ENCODE data around the gene SNX1.
"Not testable (repeated sequence)": the region's sequence is repeated elsewhere in the genome, so short reads cannot be mapped to it uniquely, and the experiment has no call there.

The SNX1 gene

GRCh38 chr15:64112904-64113303, 17.1 kb downstream of the SNX1 start:
- no peak for DNase-seq (ENCODE audit: low spot score)

GRCh38 chr15:64117759-64118487, 22.1 kb downstream of the SNX1 start:
- no peak for DNase-seq (ENCODE audit: low spot score)

DNA sequence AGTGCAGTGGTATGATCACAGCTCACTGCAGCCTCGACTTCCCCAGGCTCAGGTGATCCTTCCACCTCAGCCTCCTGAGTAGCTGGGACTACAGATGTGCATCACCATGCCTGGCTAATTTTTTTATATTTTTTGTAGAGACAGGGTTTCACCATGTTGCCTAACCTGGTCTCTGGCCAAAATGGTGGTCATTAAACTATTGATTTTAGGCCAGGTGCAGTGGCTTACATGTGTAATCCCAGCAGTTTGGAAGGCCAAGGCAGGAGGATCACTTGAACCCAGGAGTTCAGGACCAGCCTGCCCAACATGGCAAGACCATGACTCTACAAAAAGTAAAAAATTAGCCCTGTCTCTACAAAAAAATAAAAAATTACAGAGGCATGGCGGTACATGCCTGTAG, 24.5 kb downstream of the SNX1 start:
- DNase-seq (ENCODE audit: low spot score) = not testable (repeated sequence)

- no peak for DNase-seq (ENCODE audit: low spot score)
Observed at GRCh38 chr15:64121614-64122013, 25.8 kb downstream of the SNX1 start.

- DNase-seq (ENCODE audit: low spot score) = no peak
Observed at GRCh38 chr15:64122444-64122843, 26.7 kb downstream of the SNX1 start.

DNA sequence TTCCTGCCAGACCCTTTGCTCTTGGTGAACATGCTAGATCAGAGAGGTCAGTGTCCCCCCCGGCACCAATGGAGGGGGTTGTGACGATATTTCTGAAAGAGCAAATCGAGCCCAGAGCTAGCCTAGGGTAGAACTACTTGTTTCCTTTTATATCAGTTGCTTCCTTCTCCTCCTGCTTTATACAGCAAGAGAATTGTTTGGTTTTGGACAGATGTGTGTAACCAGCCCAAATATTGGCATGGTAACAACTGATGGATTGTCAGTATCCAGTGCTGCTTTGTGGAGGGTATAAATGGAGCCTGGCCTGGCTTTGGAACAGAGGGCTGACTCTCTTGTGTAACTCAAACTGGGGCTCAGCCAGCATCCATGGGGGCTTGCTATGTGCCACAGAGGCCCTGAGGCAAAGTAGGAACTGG, 27.2 kb downstream of the SNX1 start:
- no peak for DNase-seq (ENCODE audit: low spot score)

DNA sequence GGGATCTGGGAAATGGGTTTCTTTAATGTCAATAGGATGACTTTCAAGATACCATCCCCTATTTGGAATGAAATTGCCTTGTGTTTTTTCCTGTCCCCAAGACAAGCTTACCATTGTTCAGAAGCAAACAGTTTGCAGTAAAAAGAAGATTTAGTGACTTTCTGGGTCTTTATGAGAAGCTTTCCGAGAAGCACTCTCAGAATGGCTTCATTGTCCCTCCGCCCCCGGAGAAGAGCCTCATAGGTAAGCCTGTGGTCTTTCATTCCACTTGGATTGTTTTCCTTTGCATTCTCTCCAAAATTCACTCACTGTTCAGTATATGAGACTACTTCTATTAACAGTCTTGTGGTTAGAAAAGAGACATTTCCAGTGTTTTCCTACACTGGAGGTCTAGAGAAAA, 30.2 kb downstream of the SNX1 start:
- DNase-seq (ENCODE audit: low spot score) = no peak

GRCh38 chr15:64127521-64128270, 31.9 kb downstream of the SNX1 start:
- DNase-seq (ENCODE audit: low spot score) = no peak

DNA sequence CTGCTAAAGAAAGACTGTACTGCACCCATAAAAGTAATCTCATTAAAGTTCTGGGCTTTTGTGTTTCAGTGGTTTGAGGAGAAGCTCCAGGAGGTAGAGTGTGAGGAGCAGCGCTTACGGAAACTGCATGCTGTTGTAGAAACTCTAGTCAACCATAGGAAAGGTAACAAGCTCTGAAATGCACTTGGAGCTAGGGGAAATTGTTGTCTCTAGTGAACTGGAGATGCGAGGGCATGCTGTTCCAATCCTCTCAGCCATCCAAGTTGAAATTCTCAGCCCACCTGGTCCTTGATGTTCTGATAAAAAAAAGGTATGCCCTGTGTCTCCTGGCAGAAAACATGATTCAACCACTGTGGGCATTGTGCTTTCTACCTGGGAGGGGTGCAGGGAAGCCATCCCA, 34.4 kb downstream of the SNX1 start:
- no peak for DNase-seq (ENCODE audit: low spot score)

GRCh38 chr15:64131547-64131946, 35.8 kb downstream of the SNX1 start:
- no peak for DNase-seq (ENCODE audit: low spot score)

- no peak for DNase-seq (ENCODE audit: low spot score)
Observed at GRCh38 chr15:64132217-64132616, 36.4 kb downstream of the SNX1 start.

- DNase-seq (ENCODE audit: low spot score) = no peak
Observed at GRCh38 chr15:64133623-64134344, 38.0 kb downstream of the SNX1 start.

DNA sequence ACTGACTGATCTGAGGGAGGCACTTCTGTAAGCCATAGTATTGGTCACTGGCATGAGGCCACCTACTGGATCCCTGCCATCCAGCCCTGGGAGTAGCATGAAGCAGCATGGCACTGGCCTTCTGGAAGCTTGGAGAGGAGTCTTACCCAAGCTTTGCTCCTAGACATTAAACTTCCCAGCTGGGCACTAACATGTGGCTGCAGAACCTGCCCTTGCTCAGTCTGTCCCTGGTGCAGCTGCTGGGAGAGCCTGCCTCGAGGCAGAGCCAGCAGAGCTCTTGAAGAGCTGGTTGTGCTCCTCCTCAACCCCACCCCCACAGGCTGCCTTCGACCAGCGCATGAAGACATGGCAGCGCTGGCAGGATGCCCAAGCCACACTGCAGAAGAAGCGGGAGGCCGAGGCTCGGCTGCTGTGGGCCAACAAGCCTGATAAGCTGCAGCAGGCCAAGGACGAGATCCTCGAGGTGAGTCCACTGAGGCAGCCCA, 38.6 kb downstream of the SNX1 start:
- no peak for DNase-seq (ENCODE audit: low spot score)

- DNase-seq (ENCODE audit: low spot score) = no peak
Observed at GRCh38 chr15:64136347-64136746, 40.6 kb downstream of the SNX1 start.

DNA sequence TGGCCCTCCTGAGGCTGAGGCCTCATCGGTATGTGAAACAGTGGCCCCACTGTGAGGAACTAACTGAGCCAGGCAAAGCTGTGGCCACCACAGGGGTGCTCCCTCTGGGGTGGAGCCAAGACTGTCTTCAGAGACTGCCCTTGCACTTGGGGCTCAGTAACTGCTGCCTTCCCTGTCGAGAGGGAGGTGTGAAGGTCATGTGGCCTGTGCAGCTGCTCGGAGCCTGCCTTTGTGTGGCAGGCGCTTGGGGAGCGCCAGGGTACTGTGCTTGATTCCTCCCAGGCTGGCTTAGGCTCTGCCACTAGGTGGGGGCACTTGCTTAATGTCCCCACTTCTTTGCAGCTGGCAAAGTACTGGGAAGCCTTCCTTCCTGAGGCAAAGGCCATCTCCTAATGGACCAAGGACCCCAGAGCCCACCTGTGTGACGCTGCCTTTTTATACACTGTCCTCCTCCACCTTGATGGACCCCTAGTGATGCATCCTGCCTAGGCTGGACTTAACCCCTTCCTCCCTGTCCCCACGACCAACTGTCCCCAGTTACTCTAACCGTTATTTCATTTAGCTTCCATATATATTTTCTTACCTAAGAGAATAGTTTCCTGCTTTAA, 41.5 kb downstream of the SNX1 start:
- peak; percentile 25 for DNase-seq (ENCODE audit: low spot score)

GRCh38 chr15:64138331-64138941, 42.7 kb downstream of the SNX1 start:
- no peak for DNase-seq (ENCODE audit: low spot score)

- no peak for DNase-seq (ENCODE audit: low spot score)
Observed at GRCh38 chr15:64141798-64142512, 46.2 kb downstream of the SNX1 start.

DNA sequence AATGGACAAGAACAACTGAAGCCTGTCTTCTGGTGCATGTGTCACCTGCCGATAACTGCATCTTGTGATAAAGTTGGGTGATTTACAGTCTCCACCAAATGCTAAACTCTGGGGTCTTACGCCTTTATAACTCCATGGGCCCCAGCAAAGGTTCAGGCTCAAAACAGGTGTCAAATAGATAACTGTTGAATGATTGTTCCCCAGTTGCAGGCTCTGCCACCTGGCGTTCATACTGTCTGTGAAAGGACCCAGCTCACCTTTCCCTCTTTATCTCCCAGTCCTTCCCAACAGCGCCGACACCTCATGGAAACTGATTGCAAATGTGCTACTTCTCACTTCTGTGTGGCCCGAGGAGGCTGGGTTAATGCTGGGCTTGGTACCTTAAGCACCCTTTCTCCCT, 47.5 kb downstream of the SNX1 start:
- no peak for DNase-seq (ENCODE audit: low spot score)

DNA sequence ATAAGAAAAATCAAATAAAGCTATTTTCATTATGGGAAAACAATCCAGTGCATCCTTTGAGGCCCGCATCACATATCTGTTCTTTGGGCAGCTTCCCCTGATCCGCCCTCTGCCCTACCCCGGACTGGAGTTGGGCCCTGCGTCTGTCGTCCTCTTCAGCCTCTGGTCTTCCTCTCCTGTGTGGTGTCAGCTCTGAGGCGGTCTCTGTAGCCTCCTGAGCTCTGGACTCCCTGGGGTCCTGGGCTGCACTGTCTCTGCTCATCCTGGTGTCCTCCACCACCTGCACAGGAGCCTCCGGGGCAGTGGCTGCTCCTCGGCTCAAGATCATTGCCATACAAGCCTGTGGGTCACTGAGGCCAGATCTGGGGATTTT, 48.4 kb downstream of the SNX1 start:
- DNase-seq (ENCODE audit: low spot score) = no peak

- DNase-seq (ENCODE audit: low spot score) = no peak
Observed at GRCh38 chr15:64144565-64145281, 48.9 kb downstream of the SNX1 start.

GRCh38 chr15:64146041-64146440, 50.3 kb downstream of the SNX1 start:
- no peak for DNase-seq (ENCODE audit: low spot score)
